Measurements from ENCODE around the gene CD53.

Gene CD53

DNA sequence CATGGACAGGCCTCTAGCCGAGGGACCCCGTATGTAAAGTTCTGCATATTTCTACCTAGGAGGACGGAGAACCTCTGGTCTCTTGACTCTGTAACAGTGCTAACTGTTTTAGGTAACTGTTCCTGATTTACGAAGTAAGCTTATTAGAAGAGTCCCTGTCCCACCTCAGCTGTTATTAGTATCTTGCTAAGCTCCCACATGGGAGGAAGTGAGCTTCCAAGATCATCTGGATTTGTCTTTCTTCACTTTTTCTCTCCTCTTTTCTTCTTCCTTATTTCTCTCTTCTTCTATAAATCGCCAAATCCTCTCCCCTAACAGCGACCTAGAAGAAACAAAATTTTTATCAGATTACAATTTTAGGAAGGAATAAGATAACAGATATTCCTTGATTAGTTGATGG lies 4.4 kb downstream of the CD53 start:
- DNase-seq: no peak

DNA sequence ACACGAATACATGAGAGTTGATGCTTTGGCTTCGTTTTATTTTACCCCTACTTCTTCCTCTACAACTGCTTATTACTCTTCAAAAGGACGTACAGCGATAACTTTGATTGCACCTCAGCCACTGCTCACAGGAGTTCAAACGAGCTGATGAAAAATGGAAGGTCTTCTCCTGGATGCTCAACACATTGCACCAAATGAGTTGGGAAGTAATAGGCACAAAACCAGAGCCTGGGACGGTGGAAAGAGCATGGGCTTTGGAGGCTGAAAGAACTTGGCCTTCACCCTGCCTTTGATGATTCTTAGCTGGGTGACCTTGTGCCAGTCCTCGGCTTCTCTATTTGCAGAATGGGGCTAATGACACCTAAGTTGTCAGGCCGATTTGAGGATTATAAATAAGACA lies 4.8 kb downstream of the CD53 start:
- DNase-seq: no peak

DNA sequence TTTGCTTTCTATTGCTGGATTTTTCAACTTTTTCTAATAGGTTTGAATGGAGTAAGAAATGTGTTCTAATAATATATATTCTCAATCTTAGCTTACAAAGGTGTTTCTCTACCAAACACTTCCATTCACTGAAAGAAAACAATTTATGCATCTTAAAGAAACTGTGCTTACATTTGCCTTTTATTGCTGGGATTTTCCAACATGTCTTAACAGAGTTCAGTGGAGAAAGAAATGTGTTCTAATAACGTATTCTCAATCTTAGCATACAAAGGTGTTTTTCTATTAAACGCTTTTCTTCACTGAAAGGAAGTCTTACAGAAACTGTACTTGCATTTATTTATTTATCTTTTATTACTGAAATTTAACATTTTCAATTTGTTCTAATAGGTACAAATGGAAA lies 5.6 kb downstream of the CD53 start:
- DNase-seq: no peak

DNA sequence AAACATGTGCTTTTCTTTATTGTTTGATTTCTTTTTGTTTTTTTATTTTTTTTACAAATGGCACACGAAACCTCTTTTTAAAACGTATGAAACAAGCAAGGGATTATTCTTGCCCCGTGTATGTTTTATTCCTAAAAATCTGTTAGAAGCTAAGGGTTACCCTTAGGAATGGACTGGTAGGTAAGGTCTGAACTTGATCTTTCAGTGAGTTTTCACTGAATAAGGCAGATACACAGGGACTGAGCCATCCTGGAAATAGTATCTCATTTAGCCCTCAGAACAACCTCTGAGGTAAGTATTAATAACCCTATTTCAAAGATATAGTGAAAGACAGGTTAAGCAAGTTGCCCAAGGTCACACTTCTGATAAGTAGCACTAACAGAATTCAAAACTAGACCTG lies 6.0 kb downstream of the CD53 start:
- DNase-seq: no peak

DNA sequence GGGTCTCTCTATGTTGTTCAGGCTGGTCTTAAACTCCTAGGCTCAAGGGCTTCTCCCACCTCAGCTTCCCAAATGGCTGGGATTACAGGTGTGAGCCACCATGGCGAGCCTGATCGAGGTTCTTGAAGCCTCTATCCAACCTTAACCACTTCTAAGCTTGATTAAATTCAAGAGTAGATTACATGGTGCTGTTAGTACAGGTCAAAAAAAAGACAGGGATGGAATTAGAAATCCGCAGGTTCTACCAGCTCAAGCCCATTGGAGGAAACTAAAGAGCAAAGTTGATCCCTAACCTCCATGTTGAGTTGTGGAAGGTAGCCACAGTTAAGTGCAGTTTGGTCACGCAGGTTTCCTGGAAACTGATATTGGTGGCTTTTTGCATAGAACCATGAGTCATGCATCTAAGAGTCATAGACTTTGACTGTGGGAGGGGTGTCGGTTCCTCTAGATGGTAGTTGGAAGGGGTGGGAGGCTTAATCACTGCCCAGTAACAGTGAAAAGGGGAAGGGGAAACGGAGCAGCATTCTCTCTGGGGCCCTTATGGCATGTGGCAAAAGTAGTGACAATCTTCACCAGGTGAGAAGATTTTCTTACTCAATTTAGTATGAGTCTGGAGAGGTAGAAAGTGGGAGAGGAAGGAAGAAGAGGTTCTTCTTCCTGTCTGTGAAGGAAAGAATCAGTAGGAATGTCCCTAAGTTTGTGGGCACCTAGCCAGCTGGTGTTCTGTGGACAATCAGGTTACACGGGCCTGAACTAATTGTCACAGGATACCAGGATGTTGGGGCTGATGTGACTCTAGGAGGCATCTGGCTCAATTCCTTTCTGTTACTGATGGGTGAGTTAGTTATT lies 7.0 kb downstream of the CD53 start:
- DNase-seq: no peak

DNA sequence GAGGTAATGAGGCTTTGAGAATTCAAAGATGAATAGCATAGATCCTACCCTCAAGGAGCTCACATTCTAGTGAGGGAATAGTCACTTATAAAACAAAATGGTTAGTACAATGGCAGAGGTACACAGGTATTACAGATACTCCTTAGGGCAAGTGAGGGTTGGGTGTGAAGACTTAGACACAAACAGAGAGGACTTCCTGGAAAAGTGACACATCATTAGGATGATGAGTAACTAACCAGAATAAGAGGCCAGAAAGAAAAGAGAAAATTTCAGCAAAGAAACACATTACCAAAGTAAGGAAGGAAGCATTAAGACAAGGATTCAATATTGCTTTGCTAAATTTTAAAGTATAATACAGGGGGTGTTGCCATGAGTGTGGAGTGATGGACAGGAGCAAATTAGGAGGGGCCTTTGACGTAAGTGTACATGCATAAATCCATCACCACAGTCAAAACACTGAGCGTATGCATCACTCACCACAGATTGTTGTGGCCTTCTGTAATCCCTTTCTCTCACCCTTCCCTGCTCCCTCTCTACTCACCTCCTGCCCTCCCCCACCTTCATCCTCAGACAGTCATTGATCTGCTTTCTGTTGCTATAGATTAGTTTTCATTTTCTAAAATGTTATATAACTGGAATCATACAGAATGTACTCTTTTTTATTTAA lies 7.9 kb downstream of the CD53 start:
- no peak for DNase-seq

DNA sequence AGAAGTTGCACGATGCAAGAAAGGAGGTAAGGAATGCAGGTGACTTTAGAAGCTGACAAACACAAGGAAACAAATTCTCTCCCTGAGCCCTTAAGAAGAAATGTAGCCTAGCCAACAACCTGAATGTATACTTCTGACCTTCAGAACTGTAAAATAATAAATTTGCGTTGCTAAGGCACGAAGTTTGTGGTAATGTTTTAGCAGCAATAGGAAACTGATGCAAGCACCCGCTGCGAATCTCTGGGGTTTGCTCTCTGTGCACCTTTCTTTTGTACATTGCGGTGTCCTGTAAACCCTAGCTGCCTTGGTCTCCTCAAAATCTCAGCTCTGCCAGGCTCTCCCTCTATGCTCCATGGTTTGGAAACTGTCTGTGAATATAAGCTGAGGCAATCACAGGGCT lies 15.1 kb downstream of the CD53 start:
- DNase-seq: no peak

DNA sequence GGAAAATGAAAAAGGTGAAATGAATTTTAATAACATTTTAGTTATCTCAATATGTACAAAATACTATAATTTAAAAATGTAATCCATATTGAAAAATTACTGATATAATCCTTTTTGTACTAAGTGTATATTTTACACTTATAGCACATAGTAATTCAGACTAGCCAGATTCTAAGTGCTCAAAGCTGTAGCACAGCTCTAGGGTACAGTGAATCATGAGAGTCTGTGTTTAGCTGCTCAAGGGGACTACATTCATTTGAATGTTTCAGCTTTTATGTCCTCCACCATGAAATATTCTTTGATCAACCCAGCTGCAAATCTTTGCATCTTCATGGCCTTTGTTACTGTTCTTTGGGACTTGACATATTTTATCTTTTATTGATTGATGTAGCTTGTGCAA lies 15.7 kb downstream of the CD53 start:
- DNase-seq: no peak

DNA sequence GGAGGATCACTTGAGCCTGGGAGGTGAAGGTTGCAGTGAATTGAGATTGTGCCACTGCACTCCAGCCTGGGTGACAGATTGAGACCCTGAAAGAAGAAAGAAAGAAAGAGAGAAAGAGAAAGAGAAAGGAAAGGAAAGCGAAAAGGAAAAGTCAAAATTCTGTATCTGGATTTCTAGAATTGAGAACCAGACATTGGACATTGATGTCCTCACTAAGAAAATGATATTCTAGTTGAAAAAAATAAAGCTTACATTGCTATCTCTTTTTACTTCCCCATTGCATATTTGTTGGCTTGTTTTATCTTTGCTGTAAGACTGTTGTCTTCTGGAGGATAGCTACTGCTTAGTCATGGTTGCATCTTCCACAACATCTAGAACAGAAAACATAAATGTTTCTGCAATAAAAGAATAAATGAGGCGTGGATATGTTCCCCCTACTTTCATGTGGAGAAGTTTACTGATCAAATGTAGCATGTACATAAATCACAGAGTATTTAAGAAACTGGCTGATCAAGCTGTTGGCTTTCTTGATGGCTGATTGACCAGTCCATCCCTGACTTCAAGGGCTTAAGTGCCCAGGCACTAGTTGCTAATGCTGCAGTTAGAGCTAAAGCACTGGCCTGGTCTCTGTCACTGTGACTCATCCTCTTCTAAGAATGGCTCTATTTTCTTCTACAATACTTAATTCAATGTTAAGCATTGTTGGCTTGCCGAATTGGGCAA lies 17.7 kb downstream of the CD53 start:
- no peak for DNase-seq

DNA sequence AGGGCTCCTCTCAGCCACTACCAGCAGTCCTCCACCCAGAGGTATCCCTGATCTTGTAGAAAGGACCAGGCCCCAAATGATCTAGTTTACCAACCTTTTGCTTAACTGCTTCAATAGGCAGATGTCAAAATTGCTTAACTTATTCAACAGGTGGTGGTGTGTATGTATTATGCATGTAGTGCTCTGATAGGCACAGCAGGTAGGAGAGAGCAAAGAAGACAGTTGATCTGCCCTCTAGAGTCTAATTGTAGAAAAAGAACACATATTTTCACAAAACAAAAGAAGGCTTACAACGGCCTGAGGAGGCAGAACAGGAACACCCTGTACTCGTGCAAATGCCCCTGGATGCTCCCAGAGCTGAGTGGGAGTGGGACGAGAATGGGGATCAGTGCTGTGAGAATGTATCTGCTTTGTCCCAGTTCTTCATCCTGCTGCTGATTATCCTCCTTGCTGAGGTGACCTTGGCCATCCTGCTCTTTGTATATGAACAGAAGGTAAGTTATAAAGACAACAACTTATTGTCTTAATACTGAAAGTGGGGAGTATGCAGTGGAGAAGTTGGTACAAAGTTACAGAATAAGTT lies 21.1 kb downstream of the CD53 start:
- no peak for DNase-seq

DNA sequence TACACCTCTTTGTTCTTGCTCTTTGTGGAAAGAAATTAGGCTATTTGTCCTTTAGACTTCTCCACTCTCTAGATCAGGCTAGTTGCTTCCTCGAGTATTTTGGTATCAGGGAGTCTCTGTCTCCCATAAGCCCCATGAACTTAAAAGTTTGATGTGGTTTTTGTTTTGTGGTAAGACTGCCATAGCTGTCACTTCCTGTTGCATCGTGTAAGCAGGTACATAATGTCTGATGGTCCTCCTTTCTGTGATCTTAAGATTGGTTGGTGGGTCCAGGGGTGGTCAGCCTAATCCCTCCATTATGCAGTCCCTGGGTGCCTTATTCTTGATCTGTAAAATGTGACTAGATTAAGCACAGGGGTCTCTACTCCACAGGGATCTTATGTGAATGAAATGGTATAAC lies 23.1 kb downstream of the CD53 start:
- DNase-seq: no peak

DNA sequence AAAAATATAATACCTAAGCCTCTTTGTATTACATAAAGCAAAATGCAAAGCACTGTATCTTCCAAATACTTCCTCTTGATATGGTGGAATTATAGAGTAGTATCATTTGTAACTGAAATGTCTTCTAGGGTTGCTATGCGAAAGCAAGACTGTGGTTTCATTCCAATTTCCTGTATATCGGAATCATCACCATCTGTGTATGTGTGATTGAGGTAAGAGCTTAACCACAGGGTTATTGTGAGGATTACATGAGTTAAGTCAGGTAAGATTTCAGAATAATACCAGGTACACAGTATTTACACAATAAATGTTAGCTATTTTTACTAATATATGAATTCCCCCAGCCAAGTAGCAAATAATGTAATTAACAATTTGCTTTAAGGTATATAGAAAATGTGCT lies 24.7 kb downstream of the CD53 start:
- no peak for DNase-seq

DNA sequence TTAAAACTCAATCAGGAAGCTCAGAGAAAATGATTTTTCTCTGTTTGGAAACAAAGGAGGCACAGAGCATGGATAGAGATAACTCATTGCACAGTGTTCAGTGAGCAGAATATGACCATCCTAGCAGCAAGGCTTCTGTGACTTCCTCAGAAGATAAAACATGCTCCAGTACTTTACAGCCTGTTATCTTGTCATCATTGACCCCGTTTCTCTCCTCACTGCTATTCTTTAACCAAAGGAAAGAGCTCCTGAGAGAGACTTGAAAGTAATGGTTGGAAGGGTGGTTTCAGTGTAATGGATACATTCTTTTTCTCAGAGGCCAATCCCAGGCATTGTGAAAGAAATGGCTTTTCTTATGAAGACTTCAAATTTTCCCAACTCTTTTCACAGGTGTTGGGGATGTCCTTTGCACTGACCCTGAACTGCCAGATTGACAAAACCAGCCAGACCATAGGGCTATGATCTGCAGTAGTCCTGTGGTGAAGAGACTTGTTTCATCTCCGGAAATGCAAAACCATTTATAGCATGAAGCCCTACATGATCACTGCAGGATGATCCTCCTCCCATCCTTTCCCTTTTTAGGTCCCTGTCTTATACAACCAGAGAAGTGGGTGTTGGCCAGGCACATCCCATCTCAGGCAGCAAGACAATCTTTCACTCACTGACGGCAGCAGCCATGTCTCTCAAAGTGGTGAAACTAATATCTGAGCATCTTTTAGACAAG lies 25.9 kb downstream of the CD53 start:
- no peak for DNase-seq

DNA sequence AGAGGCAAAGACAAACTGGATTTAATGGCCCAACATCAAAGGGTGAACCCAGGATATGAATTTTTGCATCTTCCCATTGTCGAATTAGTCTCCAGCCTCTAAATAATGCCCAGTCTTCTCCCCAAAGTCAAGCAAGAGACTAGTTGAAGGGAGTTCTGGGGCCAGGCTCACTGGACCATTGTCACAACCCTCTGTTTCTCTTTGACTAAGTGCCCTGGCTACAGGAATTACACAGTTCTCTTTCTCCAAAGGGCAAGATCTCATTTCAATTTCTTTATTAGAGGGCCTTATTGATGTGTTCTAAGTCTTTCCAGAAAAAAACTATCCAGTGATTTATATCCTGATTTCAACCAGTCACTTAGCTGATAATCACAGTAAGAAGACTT lies 26.5 kb downstream of the CD53 start:
- no peak for DNase-seq

DNA sequence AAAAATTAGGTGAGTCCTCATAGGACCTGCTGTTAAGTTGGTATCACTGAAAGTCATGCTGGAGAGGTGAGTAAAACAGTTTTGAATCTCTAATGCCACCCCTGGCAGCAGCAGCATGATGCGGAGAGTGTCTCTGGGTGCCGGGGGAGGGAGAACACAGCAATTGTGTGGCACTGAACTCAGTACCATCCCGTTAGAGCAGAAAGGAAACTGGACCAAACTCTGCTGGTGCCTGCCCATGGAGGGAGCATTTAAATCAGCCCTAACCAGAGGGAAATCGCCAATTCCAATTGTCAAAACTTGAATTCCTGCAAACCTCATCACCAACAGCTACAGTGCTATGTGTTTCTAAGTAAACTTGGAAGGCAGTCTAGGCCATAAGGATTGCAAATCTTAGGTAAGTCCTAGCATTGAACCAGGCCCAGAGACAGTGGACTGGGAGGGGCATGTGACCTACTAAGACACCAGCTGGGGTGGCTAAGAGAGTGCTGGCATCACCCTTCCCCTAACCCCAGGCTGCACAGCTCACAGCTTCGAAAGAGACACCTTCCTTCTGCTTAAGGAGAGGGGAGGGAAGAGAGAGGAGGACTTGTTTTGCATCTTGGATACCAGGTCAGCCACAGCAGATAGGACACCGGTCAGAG lies 30.0 kb downstream of the CD53 start:
- no peak for DNase-seq

DNA sequence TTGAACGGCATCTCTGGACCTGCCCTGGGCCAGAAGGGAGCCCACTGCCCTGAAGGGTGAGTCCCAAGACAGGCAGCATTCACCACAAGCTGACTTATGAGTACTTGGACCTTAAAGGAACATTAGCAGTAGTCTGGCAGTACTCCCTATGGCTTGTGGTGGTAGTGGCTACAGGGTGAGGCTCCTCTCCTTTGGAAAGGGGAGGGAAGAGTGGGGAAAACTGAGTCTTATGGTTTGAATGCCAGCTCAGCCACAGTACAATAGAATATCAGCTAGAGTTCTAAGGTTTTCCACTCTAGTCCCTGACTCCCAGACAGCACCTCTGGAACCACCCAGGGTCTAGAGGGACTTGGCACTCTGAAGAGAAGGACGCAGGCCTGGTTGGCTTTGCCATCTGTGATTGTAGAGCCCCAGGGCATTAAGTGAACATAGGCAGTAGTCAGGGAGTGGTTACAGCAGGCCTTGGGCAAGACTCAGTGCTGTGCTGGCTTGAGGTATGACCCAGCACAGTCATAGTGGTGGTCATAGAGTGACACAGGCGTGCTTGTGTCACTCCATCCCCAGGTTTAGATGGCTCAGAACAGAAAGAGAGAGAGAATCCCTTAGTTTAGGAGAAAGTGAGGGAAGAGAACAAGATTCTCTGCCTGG lies 31.0 kb downstream of the CD53 start:
- no peak for DNase-seq

DNA sequence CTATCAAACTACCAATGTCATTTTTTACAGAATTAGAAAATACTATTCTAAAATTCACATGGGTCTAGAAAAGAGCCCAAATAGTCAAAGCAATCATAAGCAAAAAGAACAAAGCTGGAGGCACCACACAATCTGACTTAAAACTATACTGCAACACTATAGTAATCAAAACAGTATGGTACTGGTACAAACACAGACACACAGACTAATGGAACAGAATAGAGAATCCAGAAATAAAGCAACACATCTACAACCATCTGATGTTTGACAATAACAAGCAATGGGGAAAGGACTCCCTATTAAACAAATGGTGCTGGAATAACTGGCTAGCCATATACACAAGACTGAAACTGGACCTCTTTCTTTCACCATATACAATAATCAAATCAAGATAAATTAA lies 39.8 kb downstream of the CD53 start:
- no peak for DNase-seq

DNA sequence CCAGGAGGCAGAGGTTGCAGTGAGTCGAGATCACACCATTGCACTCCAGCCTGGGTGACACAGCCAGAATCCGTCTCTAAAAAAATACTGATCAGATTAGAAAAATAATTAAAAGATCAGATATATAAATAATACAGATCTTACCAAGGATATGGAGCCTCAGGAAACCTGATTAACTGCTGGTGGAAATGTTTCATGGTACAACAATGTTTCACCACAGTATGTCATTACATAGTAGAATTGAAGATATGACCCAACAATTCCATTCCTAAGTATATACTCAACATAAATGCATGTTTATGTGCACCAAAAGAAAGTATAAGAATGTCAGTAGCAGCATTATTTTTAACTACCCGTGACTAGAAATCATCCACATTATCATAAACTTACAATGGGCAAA lies 41.7 kb downstream of the CD53 start:
- no peak for DNase-seq

DNA sequence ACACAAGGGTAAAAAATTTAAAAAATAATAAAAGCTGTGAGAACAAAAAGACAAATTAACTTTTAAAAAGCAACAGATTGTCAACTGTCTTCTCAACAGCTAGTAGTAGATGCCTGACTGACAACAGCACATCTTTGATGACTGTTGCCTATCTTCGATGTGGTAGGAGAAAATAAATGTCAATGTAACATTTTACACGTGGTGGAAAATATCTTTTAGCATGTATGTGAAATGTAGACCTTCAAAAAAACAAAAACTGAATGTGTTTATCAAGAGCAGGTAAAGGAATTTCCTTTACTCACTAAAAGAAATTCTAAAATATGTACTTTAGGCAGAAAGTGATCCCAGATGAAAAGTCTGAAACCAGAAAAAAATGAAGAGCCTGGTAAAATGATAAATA lies 42.9 kb downstream of the CD53 start:
- no peak for DNase-seq

DNA sequence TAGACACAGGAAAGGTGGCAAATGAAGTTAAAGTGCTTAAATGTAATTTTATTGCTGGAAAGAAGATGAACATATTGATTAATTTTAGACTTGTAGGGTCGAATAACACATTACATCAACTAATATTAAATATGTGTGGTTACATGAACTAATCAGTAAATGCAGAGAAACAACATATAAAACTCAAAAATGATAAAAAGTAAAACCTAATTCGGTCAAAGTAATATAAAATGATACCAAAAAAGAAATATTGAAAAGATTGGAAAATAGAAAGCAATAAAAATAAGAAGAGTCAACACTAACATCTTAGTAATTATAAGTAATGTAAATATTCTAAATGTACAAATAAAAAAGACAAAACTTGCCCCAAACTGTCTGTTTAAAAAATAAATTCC lies 43.3 kb downstream of the CD53 start:
- DNase-seq: no peak

DNA sequence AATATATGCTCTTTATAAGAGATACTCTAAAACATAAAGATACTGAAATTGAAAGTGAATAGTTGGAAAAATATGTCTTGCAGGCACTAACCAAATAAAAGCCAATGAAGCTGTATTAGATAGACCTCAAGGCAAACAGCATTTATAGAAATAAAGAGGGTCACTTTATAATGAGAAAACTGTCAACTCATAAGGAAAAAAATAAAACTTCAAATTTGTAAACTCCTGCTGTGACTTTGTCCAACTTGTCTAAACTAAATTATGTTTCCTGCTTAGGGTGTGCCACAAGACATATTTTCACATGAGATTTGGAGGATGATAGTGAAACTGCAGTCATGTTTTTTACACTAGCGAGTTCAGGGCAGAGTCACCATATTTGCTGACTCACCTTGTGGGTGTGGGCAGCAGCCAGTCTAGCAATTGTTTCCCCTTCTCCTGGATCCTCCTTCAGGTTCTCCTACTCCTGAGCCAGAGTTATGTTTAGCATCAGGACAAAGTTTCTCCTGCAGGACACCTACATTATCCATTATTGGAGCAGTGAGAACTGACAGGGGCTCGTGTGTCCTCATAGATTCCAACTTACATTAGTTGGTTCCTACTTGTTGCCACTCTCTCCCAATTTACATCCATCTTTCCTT lies 43.8 kb downstream of the CD53 start:
- DNase-seq: no peak

DNA sequence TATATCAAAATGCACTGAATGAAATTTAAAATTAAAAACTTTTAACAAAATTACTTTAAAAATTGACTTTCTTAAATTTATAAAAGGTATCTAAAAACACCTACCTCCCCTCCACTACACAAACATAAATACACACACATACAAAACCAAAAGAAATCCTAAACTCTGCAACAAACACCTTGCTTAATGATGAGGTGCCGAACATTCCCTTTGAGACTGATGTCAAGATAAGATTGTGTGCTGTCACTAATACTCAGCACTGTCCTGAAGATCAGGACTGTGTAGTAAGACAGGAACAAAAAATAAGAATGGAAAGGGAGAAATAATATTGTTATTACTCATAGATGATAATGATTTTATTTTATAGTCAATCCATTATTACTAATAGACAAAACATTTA lies 45.1 kb downstream of the CD53 start:
- no peak for DNase-seq

Data from NCI-H1436 treated with DMSO at 0.1 percent for 48 hours (cell line).